Loucy (cell line): ENCODE measurements around the gene FGD5.

ENCODE experiments used
- CTCF ChIP-seq: fragments of 200-600 bp; sonication (generic); conservative IDR thresholded peaks from 2 replicates; pipeline ENCODE4 v1.5.1; 2014; ENCODE audit warnings: mild to moderate bottlenecking, antibody characterized with exemption, low read length
- EZH2phosphoT487 ChIP-seq: fragments of 200-600 bp; IDR thresholded peaks from 2 replicates; pipeline ENCODE4 v1.6.1; 2018; ENCODE audit warnings: antibody characterized with exemption, mild to moderate bottlenecking, moderate library complexity, borderline replicate concordance

GRCh38 chr3:14915636-14916222 is 97.0 kb downstream of the FGD5 start:
- TF ChIP-seq CTCF (peak; percentile 54; the same call in 1 of the 2 replicates), EZH2phosphoT487 (no peak)
